ENCODE data around the gene RAB35.

Gene RAB35

DNA sequence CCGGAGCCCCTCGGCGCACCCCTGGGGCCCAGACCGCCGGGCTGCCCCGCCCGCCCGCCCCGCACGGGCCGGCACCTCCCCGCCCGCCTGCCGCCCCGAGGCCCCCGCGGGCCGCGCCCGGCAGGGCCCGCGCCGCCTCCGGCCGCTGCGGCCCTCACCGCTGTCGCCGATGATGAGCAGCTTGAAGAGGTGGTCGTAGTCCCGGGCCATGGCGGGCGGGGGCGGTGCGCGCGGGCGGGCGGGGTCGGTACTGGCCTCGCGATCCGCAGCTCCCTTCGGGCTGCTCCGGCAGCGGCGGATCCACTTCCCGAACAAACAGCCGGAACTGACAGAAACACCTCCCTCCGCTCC is at the start of gene RAB35:
TSS of gene RAB35 (minus strand) at position 313 of the 351 bp plus-strand sequence. CDS start at position 210, 103 bp downstream.
- TF ChIP-seq FOXA1 (IDR thresholded peaks at IDR 0.05): no peak
- TF ChIP-seq L3MBTL2 (conservative IDR thresholded peaks at IDR 0.05): no peak
- TF ChIP-seq TARDBP (IDR thresholded peaks at IDR 0.05): no peak
- TF ChIP-seq HDGF (IDR thresholded peaks at IDR 0.05; ENCODE audit: borderline replicate concordance): no peak
- no peak for TF ChIP-seq FOXM1 (IDR thresholded peaks at IDR 0.05; ENCODE audit: borderline replicate concordance)
- ChIA-PET POLR2A (interaction anchor here (0.6 to 4.0 kb wide), 10 partner anchors 10 to 175 kb away, joined by 3 to 42 read pairs (median 4); partner anchors contain the start of gene RPLP0), CTCF (no interaction called here)
- no peak for DNase-seq (ENCODE audit: extremely low spot score)

DNA sequence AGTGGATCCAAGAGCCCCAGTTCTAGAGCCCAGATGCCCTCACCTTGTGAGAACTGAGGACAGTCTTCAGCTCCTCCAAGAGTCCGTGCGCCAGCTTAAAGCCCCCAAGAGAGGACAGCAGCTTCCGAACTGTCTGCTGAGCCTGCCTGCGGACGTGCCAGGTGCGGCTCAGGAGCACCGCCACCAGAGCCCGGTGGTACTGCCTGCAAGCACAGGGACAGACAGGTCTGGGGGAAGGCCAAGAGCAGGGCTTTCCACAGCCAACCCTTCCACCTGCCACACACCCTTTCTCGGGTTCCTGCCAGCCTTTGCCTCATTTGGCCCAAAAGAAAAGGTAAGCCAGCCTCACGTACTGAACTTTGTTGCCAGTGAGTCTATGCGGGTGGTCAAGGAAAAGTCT is 47.7 kb upstream of the RAB35 start:
- ChIA-PET POLR2A (interaction anchor here (1.2 kb wide), 1 partner anchor 37 kb away, joined by 5 read pairs; the partner anchor contains the start of gene RPLP0), CTCF (no interaction called here)
- DNase-seq (ENCODE audit: extremely low spot score): no peak
- TF ChIP-seq SUZ12 (IDR thresholded peaks at IDR 0.05) (no peak), LEF1 (IDR thresholded peaks at IDR 0.05; ENCODE audit: borderline replicate concordance) (no peak), HDGF (IDR thresholded peaks at IDR 0.05; ENCODE audit: borderline replicate concordance) (no peak), L3MBTL2 (conservative IDR thresholded peaks at IDR 0.05) (no peak), ARNT (IDR thresholded peaks at IDR 0.05) (no peak), ELF4 (IDR thresholded peaks at IDR 0.05) (no peak), CTBP1 (IDR thresholded peaks at IDR 0.05; ENCODE audit: borderline replicate concordance) (no peak)
- TF ChIP-seq, protein P1, sequence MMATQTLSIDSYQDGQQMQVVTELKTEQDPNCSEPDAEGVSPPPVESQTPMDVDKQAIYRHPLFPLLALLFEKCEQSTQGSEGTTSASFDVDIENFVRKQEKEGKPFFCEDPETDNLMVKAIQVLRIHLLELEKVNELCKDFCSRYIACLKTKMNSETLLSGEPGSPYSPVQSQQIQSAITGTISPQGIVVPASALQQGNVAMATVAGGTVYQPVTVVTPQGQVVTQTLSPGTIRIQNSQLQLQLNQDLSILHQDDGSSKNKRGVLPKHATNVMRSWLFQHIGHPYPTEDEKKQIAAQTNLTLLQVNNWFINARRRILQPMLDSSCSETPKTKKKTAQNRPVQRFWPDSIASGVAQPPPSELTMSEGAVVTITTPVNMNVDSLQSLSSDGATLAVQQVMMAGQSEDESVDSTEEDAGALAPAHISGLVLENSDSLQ (IDR thresholded peaks at IDR 0.05): no peak

DNA sequence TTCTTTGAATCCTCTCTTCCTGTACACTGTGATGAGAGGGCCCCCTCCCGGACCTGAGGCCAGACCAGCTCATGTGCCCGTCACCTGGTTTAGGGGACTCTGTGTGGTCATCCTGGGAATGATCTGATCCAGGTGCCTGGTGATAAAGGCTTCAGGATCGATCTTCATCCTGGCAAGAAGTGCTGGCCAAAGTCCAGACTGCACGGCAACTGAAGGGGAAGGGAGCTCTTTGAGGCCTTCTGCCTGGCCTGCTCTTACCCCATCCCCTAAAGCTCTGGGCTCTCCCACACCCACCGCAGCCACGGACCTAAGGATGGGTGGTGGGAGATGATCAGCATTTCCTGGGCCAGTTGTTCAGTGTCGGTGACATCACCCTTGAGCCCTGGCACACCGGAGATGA is 46.2 kb upstream of the RAB35 start:
- ChIA-PET CTCF (no interaction called here), POLR2A (interaction anchor here (1.1 to 1.5 kb wide), 2 partner anchors 38 to 46 kb away, joined by 3 to 4 read pairs; partner anchors contain the start of genes RAB35 and RPLP0)
- TF ChIP-seq SUZ12 (IDR thresholded peaks at IDR 0.05) (no peak), LEF1 (IDR thresholded peaks at IDR 0.05; ENCODE audit: borderline replicate concordance) (no peak), ZNF384 (IDR thresholded peaks at IDR 0.05) (no peak), TARDBP (IDR thresholded peaks at IDR 0.05) (no peak)
- TF ChIP-seq, protein P1 (IDR thresholded peaks at IDR 0.05): no peak
- DNase-seq (ENCODE audit: extremely low spot score): no peak

DNA sequence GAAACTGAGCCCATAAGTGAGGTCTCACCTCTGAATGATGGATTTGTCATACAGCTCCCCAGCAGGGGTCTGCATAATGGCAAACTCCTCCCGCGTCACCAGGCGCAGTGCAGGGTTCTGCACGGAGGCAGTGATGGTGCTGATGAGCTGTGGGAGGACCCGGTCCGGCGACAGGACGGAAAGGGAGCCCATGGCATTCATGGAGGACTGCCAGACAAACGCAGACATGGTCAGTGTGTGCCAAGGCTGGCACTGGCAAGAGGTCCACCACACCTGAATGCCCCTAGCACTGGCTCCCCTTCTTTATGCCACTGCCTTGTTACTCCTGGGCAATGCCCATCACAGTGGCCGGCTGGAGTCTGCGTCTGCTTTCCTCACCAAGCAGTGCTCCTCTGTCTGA is 45.3 kb upstream of the RAB35 start:
- CTCF ChIA-PET: no interaction called here
- no peak for TF ChIP-seq CTBP1 (IDR thresholded peaks at IDR 0.05; ENCODE audit: borderline replicate concordance)
- TF ChIP-seq NFRKB (IDR thresholded peaks at IDR 0.05): no peak
- POLR2A ChIA-PET: interaction anchor here (1.1 to 1.5 kb wide), 2 partner anchors 39 to 45 kb away, joined by 3 to 4 read pairs; partner anchors contain the start of gene RAB35
- DNase-seq (ENCODE audit: extremely low spot score): no peak

DNA sequence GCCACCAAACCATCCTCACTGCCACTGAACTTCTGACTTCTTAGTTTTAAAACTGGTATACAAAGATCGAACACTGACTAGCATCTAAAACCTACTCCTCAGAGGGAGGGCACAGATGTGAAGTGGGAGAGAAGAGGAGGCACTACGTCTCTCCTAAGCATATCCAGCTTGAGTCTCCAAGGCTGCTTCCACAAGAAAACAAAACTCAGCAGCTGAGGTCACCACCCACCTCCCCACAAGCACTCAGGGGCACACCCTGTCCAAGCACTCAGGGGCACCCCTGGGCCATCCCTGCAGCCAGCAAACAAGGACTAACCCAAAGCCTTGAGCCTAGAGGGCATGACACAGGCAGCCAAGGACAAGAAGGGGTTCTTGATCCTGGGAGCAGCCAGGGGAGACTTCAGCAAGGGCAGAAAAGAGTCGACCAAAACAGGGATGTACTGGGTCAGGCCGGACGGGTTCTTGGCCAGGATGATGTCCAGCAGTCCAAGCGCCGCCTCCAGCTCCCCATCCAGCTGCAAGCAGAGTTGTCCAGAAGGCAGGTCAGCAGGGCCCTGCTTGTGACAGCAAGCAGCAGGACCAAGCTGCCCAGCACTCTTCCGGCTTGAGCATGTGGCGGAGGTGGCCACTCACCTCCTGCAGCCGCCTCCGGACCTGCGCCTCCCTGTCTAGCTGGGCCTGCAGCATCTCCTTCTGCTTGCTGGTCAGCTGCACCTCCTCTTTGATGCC is 43.1 kb upstream of the RAB35 start:
- no peak for DNase-seq (ENCODE audit: extremely low spot score)
- ChIA-PET POLR2A (interaction anchor here (0.8 to 0.9 kb wide), 2 partner anchors 12 to 41 kb away, joined by 3 read pairs; partner anchors contain the start of gene RPLP0), CTCF (no interaction called here)
- TF ChIP-seq FOXA1 (IDR thresholded peaks at IDR 0.05) (no peak), TARDBP (IDR thresholded peaks at IDR 0.05) (no peak), FOXK2 (IDR thresholded peaks at IDR 0.05) (no peak), HDGF (IDR thresholded peaks at IDR 0.05; ENCODE audit: borderline replicate concordance) (no peak), ARNT (IDR thresholded peaks at IDR 0.05) (no peak)
- TF ChIP-seq, protein P1 (IDR thresholded peaks at IDR 0.05): no peak

DNA sequence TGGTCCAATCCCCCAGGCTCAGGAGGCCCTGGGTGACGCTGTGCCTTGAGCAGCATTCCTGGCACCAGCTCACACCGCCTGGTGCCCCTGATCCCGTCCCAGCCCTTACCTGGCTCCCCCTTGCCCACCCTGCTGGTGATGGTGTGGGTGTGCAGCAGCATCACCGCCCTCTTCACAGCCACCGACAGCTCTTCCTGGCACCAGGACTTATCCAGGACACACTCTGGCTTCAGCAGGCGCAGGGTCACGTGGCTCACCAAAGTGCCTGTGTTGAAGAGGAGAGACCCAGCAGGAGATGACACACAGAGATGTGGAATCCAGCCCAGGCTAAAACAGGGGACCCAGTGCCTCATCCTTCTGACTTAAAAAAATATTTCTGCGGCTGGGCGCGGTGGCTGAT is 41.8 kb upstream of the RAB35 start:
- TF ChIP-seq FOXM1 (IDR thresholded peaks at IDR 0.05; ENCODE audit: borderline replicate concordance) (no peak), ARNT (IDR thresholded peaks at IDR 0.05) (no peak), LEF1 (IDR thresholded peaks at IDR 0.05; ENCODE audit: borderline replicate concordance) (no peak), NFRKB (IDR thresholded peaks at IDR 0.05) (no peak), ELF4 (IDR thresholded peaks at IDR 0.05) (no peak), HDGF (IDR thresholded peaks at IDR 0.05; ENCODE audit: borderline replicate concordance) (no peak)
- TF ChIP-seq, protein P1 (IDR thresholded peaks at IDR 0.05): no peak
- DNase-seq (ENCODE audit: extremely low spot score): no peak
- ChIA-PET CTCF (no interaction called here), POLR2A (interaction anchor here (1.3 kb wide), 1 partner anchor 43 kb away, joined by 3 read pairs; the partner anchor contains the start of gene RPLP0)

DNA sequence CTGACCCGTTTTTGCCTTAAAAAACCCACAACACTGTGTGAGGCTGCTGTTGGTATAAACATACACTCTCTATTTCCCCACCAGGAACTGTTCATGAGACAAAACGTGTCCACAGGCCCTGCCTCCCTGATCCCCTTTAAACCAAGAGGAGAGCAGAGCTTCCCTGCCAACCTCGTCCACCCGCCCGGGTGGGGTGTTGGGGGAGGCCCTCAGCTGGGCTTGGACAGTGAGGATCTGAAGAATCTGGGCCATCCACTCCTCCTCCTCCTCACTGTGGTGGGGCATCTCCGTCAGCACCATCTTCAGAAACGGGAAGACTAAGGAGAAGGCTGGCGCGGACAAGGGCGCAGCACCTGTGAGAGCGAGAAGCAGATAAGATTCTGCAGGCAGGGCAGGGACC is 41.1 kb upstream of the RAB35 start:
- no peak for DNase-seq (ENCODE audit: extremely low spot score)
- TF ChIP-seq BHLHE40 (IDR thresholded peaks at IDR 0.05; ENCODE audit: borderline replicate concordance): no peak
- TF ChIP-seq LEF1 (IDR thresholded peaks at IDR 0.05; ENCODE audit: borderline replicate concordance): no peak
- no peak for TF ChIP-seq ELF4 (IDR thresholded peaks at IDR 0.05)
- TF ChIP-seq CTBP1 (IDR thresholded peaks at IDR 0.05; ENCODE audit: borderline replicate concordance): no peak
- TF ChIP-seq TARDBP (IDR thresholded peaks at IDR 0.05): no peak
- TF ChIP-seq ZNF384 (IDR thresholded peaks at IDR 0.05): no peak
- TF ChIP-seq, protein P1 (IDR thresholded peaks at IDR 0.05): no peak
- no peak for TF ChIP-seq FOXK2 (IDR thresholded peaks at IDR 0.05)
- no peak for TF ChIP-seq FOXM1 (IDR thresholded peaks at IDR 0.05; ENCODE audit: borderline replicate concordance)
- TF ChIP-seq FOXA1 (IDR thresholded peaks at IDR 0.05): no peak
- no peak for TF ChIP-seq NFRKB (IDR thresholded peaks at IDR 0.05)
- TF ChIP-seq ARNT (IDR thresholded peaks at IDR 0.05): no peak
- TF ChIP-seq SP1 (IDR thresholded peaks at IDR 0.05): no peak
- no peak for TF ChIP-seq SUZ12 (IDR thresholded peaks at IDR 0.05)
- TF ChIP-seq HDGF (IDR thresholded peaks at IDR 0.05; ENCODE audit: borderline replicate concordance): no peak
- TF ChIP-seq L3MBTL2 (conservative IDR thresholded peaks at IDR 0.05): no peak
- POLR2A ChIA-PET: no interaction called here
- CTCF ChIA-PET: no interaction called here
